Astrocyte of the spinal cord (primary cell): Measurements from ENCODE around the gene CYTH1.

Experiments used
- DNase-seq: peaks from one replicate; pipeline ENCODE4 v3.0.0; 2011; ENCODE audit warnings: low read depth, low spot score
- H3K4me3 ChIP-seq: 2 replicates; pipeline ENCODE4 v1.5.1; 2011; ENCODE audit warnings: low read depth, mild to moderate bottlenecking, low read length, moderate library complexity
- CTCF ChIP-seq: IDR thresholded peaks from 2 replicates; pipeline ENCODE4 v1.5.1; 2012; ENCODE audit warnings: low read depth, mild to moderate bottlenecking, low read length, inconsistent platforms
- in situ Hi-C: cut with HindIII; loops from 2 replicates; pipeline ENCODE4 v1.10.0; 2017; ENCODE audit warnings: low sequenced_read_pairs

CYTH1 gene

GRCh38 chr17:78741644-78742284 is 40.3 kb downstream of the CYTH1 start:
- no peak overlapping the region for H3K4me3 ChIP-seq
- in situ Hi-C loops: loop anchor here (25.0 kb wide), 1 partner anchor 254 kb away; no protein-coding TSS in a partner anchor
- no peak for TF ChIP-seq CTCF
- no peak for DNase-seq

- DNase-seq: no peak
- H3K4me3 ChIP-seq: no peak overlapping the region
- in situ Hi-C loops: loop anchor here (25.0 kb wide), 1 partner anchor 252 kb away; no protein-coding TSS in a partner anchor
- TF ChIP-seq CTCF: no peak
These were observed 42.6 kb downstream of the CYTH1 start for GRCh38 chr17:78739331-78739931.

- DNase-seq: no peak
- TF ChIP-seq CTCF: no peak
- H3K4me3 ChIP-seq: no peak overlapping the region
These were observed 43.4 kb downstream of the CYTH1 start for GRCh38 chr17:78738698-78739097.

DNA sequence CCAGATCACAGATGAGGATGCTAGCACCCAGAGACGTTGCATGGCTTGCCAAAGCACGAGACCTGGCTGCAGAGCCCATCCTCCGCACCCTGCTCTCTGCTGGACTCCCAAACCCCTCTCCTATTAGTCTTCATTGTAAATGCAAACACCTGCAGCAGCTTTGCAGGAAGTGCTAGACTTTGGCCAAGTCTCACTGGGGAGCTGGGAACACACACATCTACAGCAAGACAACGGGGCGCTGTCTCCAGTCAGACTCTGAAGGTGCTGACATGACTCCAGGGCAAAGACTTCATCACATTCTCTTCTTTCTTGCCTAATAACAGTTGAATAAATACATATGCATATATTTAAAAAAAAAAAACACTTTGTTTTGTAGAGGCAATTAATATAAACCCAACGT is 43.8 kb downstream of the CYTH1 start:
- TF ChIP-seq CTCF: no peak

More at GRCh38 chr17:78738698-78739097, 43.4 kb downstream of the CYTH1 start:
- in situ Hi-C loops: loop anchor here (25.0 kb wide), 1 partner anchor 251 kb away; no protein-coding TSS in a partner anchor

GRCh38 chr17:78737332-78737731 is 44.7 kb downstream of the CYTH1 start:
- no peak for TF ChIP-seq CTCF
- DNase-seq: peak; percentile 68
- in situ Hi-C loops: loop anchor here (25.0 kb wide), 1 partner anchor 250 kb away; no protein-coding TSS in a partner anchor
- no peak overlapping the region for H3K4me3 ChIP-seq

More for the DNA sequence above, 43.8 kb downstream of the CYTH1 start:
- no peak overlapping the region for H3K4me3 ChIP-seq
- in situ Hi-C loops: loop anchor here (25.0 kb wide), 1 partner anchor 251 kb away; no protein-coding TSS in a partner anchor
- DNase-seq: no peak

DNA sequence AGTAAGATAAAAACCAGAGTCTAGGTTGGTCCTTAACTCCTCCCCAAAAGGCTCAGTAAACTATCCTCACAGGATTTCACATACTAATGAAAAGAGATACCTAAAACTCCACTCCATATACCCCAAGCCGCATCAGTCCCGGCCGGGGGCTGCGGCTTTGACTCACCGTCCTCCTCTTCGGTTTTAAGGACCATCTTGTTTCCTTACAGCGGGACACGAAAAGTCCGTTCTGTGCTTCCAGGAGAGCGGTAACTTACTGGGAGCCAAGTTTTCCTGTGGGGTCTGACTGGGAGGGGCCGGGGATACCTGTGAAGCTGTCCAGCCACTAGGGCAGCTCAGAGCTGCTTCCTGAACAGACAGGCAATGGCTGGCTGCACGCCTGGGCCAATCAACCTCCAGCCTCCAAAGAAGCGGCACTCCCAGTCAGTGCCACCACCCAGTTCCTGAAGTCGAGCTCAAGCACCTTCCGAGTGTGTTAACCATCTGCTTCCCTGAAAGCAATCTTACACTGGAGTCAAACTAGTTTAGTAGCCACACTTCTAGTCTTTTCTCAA is 45.5 kb downstream of the CYTH1 start:
- in situ Hi-C loops: loop anchor here (25.0 kb wide), 1 partner anchor 249 kb away; no protein-coding TSS in a partner anchor
- no peak overlapping the region for H3K4me3 ChIP-seq
- DNase-seq: no peak
- TF ChIP-seq CTCF: no peak
